ENCODE measurements around the gene TXNDC12. TPM values are rescaled to one million over a fixed set of nuclear protein-coding genes. Genes with fewer than 3 reads are reported as not detected.

Gene TXNDC12
- 10 to 100 TPM; 34.8 to 36.3 TPM for total RNA-seq

GRCh38 chr1:52055066-52055865, at the start of gene TXNDC12:
TSS of gene TXNDC12 (minus strand) at chr1:52055191. CDS start at chr1:52055096, 95 bp downstream.

GRCh38 chr1:52056163-52056936, 1.4 kb upstream of the TXNDC12 start, which contains the start of gene BTF3L4:
TSS of gene BTF3L4 (plus strand) at chr1:52056295. CDS start at chr1:52059848, 3,553 bp downstream.

GRCh38 chr1:52033190-52034049, 21.6 kb downstream of the TXNDC12 start, which contains the start of gene KTI12:
TSS of gene KTI12 (minus strand) at chr1:52033810. CDS start at chr1:52033761, 49 bp downstream.

GRCh38 chr1:51990478-51990965, 64.5 kb downstream of the TXNDC12 start, which contains the start of gene RAB3B:
TSS of gene RAB3B (minus strand) at chr1:51990700. CDS start at chr1:51977117, 13,583 bp downstream.

Small RNA genes within 50 kb of the gene (small RNA-seq; reads per million reads assigned to genes)
- gene RN7SL290P (0 reads per million in 2 donors), gene RNA5SP48 (0 reads per million in 2 donors)

Other genes with a start within 250 kb of the TXNDC12 start
- 10 to 100 TPM; 48.5 to 65.3 TPM for gene NRDC, start 176.5 kb downstream of the TXNDC12 start, total RNA-seq
- gene RAB3B, start 64.5 kb downstream of the TXNDC12 start, total RNA-seq: under 1 TPM; 0.33 to 0.34 TPM
- gene KTI12, start 21.4 kb downstream of the TXNDC12 start, total RNA-seq: 10 to 100 TPM; 12.0 to 20.0 TPM
- 10 to 100 TPM; 35.4 to 44.0 TPM for gene BTF3L4, start 1.1 kb upstream of the TXNDC12 start, total RNA-seq
- gene ZFYVE9, start 86.9 kb upstream of the TXNDC12 start, total RNA-seq: 10 to 100 TPM; 20.3 to 22.7 TPM